SW480 (cell line): ENCODE measurements around the gene C7orf57.
"Not testable (repeated sequence)": the region's sequence is repeated elsewhere in the genome, so short reads cannot be mapped to it uniquely, and the experiment has no call there.

Experiments
- DNase-seq: peaks from one replicate; pipeline ENCODE4 v3.0.0-alpha.2; 2016; ENCODE audit warnings: low spot score

The C7orf57 gene

DNA sequence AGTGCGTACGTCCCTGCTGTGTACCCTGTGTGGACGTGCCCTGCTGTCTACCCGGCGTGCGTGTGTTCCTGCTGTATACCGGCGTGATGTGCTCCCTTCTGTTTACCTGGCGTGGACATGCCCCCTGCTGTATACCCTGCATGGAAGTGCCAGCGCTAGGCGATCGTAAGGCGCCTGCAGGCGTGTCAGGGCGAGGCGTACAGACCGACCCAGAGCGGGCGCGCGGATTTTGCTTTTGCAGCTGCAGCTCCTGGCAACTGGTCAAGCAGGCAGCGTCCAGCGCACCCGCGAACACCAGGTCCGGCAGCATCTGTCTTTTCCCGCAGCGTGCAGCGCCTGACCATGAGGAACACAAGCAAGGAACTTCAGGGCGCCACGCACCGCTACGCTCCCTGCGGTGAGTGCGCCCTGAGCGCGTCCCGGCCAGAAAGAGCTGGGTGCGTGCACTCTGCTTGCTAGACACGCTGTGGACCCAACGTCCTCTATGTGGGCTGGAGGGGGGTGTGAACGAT, 680 bp downstream of the C7orf57 start:
- no peak for DNase-seq

DNA sequence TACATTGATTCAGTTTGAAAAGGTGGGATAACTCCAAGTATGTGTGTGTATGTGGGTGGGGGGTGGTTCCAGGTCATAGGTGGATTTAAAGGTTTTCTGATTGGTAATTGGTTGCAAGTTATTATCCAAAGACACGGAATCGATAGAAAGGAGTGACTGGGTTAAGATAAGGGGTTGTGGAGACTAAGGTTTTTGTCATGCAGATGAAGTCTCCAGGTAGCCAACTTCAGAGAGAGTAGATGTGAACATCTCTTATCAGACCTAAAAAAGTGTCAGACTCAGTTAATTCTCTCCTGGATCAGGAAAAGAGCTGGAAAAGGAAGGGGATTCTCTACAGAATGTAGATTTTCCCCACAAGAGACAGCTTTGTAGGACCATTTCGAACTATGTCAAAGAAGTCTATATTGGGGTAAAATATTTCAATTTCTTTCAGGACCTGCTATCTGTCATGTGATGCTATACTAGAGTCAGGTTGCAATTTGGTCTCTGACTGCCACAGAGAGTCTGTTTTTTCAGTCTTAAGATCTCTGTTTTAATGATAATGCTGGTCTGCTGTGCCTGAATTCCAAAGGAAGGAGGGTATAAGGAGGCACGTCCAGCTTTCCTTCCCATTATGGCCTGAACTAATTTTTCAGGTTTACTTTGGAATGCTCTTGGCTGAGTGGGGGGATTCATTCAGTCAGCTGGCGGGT, 3.6 kb downstream of the C7orf57 start:
- no peak for DNase-seq

DNA sequence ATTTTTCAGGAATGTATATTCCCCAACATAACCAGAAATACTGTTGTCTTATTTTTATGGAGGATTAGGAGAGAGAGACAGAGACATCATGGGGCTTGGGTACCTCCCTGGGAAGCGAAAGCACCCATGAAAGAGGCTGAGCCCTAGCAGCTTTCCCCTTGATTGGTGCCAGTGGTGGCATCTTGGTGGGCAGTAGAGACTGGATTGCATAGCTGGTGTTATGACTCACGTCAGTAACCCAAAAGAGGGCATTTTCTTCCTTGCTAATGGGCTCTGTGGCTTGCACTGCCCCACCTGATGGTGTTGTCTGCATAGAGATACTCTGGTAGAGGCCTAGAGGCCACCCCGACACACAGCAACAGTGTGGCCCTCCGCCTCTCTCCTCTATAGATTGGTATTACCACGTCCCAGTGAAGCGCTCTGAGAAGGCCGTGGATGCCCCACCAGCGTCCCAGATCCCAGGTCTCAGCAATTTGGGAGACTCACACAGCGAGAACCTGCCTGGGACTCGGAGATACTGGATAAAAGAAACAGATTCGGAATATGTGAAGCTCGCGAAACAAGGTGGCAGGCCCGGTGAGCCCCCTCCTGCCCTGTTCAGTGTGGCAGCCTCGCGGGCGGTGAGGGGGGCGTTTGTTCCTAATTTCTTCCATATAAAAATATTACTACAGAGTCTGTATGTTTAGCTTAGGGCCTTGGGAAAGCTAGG, 5.8 kb downstream of the C7orf57 start:
- peak; percentile 21 for DNase-seq

DNA sequence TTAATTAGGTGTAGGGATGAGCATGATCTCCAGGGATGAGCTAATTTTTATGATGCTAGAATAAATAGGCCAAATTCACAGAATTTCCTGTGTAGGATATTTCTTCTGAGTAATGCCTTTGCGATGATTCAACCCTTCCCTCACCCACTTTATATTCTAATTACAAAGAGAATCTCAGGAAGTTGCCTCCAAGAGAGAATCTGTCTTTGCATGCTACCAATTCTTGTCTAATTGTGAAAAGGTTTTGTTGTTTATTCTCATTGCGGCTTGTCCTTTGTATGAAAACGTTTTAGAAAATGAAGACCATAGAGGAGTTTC, 6.3 kb downstream of the C7orf57 start:
- DNase-seq: no peak

GRCh38 chr7:48042216-48042615, 6.9 kb downstream of the C7orf57 start:
- DNase-seq: no peak

GRCh38 chr7:48042636-48043035, 7.3 kb downstream of the C7orf57 start:
- no peak for DNase-seq

DNA sequence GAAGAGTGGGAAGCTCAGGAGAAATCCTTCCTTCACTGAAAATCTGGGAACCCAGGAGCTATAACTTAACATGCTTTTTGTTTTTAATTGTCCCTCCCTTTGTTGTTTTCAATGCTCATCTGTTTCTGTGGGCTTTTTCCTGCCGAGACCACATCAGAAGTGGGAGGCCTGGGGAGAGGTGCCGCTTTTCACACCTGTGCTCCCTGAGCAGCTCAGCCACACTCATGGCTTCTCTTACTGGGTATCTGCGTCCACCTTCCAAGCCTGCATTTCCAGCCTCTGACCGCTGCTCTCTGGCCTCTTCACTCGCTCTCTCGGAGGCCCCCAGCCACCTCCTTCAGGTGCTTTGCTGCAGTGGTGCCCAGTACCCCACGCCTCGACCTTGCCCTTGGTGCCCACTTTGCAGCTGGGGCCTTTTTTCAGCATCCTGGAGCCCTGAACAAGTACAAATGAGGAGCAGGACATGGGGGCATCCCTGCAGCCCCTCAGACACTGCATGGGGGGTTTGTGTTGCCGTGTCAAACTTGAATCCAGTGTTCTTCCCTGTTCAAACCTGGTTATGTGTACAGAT, 9.9 kb downstream of the C7orf57 start:
- no peak for DNase-seq

- DNase-seq: no peak
These were observed 11.1 kb downstream of the C7orf57 start for GRCh38 chr7:48046458-48046857.

GRCh38 chr7:48048113-48048512, 12.8 kb downstream of the C7orf57 start:
- peak; percentile 33 for DNase-seq

DNA sequence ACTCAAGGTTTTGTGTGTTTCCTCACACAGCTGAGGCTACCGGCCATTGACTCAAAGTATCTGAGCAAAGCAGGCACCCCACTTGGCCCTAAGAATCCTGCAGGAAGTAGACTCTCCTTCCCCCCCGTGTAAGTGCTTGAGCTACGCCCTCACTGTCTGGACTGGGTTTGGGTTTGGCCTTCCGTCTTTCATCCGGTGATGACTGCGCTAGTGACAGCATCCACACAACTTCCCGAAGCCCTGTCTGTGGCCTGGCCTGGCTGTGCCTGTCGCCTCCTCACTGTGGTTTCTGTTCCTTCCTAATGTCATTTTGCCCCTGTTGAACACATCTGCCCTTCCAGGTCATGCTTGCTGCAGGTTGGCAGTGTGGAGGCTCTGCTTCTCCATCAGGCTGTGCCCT, 14.5 kb downstream of the C7orf57 start:
- DNase-seq: no peak

DNA sequence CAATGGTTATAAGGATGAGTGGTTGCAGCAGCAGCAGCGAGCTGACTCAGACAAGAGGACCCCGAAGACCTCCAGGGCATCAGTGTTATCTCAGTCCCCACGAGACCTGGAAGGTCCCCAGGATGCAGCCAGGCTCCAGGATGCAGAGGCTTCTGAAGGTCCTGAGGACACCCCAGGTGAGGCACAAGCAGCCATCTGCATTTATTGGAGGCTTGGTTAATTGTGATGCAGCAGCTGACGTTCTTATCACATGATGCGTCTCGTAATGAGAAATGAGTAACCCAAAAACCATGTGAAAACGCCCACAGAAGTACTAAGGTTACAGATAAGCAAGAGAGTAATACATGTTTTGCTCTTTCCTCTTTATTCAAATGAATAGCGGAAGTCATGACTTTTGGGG, 17.4 kb downstream of the C7orf57 start:
- peak; percentile 23 for DNase-seq

DNA sequence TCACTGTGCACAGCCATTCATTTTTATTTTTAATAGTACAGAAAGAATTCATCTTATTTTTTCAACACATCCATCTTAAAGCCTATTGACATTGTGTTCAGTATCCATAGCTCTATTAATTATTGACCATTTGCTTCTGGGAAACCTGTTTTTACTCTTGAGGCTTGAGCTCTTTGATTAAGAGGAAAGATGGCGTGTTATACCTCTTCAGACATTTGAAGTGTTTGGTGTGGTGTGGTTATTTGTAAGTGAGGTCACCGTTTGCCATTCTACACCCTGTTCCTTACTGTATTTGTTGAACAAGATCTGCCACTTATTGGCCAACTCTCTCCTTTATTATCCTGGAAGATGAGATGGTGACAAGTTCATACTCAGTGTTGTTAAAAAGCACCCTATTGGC, 18.4 kb downstream of the C7orf57 start:
- no peak for DNase-seq

DNA sequence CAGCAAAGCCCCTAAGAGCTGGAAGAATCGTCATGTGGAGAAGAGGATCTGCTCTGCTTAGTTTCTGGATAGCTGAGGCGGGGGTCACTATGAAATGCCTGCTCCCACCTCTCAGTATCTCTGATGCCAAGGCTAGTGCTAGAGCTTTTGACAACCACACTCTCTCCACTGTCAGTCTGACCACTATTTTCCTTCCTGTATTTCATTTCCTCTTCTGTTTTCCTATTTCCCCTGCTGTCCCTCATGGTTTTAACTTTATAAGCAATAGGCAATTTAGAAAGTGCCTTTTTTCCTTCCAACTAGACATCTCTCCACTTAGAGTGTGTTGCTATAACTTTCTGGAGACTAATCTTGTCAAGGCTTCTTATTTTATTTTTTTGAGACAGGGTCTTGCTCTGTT, 23.6 kb downstream of the C7orf57 start:
- DNase-seq: no peak

DNA sequence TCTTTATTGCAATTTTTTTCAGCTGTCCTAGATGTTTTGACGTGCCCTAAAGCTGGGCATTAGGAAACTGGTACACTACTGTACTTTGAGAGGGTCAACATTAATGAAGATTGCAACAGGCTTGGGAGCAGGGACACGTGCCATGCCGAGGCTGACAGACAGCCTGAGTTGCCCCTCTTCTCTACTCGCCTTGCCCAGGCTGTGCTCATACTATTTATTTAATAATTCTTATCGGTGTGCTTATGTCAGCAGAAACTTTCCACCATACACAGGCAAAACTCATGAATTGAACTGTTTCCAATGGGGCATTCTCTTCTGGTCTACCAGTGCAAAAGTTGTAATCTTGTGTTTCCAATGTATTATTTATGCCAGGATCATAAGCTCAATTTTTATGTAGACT, 24.4 kb downstream of the C7orf57 start:
- DNase-seq: no peak

- no peak for DNase-seq
These were observed 28.6 kb downstream of the C7orf57 start for GRCh38 chr7:48063985-48064384.

- DNase-seq: no peak
These were observed 32.1 kb downstream of the C7orf57 start for GRCh38 chr7:48067475-48067874.

- no peak for DNase-seq
These were observed 38.9 kb downstream of the C7orf57 start for GRCh38 chr7:48074204-48074654.

GRCh38 chr7:48077423-48077822, 42.1 kb downstream of the C7orf57 start:
- no peak for DNase-seq

- no peak for DNase-seq
These were observed 43.1 kb downstream of the C7orf57 start for GRCh38 chr7:48078470-48078869.

DNA sequence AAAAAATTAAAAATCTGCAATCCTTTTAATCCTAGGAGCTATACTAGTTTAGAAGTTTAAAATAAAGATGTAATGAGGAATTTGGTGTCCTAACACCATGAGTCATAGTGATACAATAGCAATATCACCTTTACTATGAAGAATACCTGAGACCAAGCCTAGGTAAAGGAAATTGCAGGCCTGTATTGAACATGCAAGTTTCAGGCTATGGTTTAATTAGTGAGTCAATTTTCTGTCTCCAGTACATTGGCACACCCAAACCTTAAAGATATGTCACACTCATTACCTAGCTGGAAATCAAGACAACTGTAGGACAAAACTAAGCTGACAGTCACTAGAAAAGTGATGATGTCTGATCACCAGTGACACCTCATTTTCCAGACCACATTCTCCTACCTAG, 47.0 kb downstream of the C7orf57 start:
- not testable (repeated sequence) for DNase-seq

GRCh38 chr7:48083114-48083830, 47.9 kb downstream of the C7orf57 start:
- no peak for DNase-seq

GRCh38 chr7:48084727-48085432, 49.5 kb downstream of the C7orf57 start:
- peak; percentile 96 for DNase-seq
